GM18498 (cell line): ENCODE measurements around the gene FTCDNL1.

Source experiments
- ATAC-seq: cut with Tn5 transposase; IDR thresholded peaks from one replicate; pipeline ENCODE4 v1.9.1; 2021; ENCODE audit warnings: mild to moderate bottlenecking, moderate library complexity; ENCODE audit not compliant: unreplicated experiment

The FTCDNL1 gene

GRCh38 chr2:199850718-199851500, at the start of gene FTCDNL1:
TSS of gene FTCDNL1 (minus strand) at chr2:199851192. CDS start at chr2:199848962, 2,230 bp downstream.
- ATAC-seq: peak; percentile 97

GRCh38 chr2:199896617-199897016, 45.6 kb upstream of the FTCDNL1 start:
- no peak for ATAC-seq

DNA sequence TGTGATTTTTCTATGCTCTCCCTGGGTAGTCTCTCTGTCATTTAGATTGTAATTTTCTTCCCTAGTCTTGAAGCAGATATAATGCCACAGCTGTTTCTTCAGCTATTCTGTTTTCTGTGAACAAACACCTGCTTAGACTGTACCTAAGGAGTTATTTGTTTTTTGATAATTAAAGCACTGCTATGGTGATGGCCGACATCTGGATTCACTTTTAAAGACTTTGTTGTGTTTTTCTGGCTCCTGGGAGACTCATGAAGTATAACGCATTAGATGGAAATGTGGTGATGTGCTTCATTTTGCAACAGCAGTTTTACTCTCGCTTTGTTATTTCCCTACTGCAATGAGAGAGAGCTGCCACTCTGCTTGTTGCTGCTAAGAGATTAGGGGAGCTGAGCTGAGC, 44.4 kb upstream of the FTCDNL1 start:
- ATAC-seq: no peak

GRCh38 chr2:199883474-199884212, 32.7 kb upstream of the FTCDNL1 start:
- ATAC-seq: no peak

DNA sequence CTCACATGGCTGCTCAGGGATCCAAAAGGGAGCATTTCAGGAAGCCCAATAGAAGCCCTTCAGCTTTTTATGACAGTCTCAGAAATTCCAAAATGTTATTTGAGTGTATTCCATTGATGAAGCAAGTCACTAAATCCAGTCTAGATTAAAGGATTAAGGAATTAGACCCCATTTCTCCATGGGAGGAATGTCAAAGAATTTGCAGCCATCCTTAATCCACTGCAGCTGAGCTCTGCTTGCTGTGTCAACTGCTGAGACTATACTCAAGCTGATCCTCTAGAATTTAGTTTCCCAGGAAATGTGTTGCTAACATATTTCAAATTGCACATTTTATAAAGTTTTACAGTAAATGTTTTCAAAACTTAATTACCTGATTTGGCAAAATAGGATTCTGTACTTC, 31.7 kb upstream of the FTCDNL1 start:
- no peak for ATAC-seq

DNA sequence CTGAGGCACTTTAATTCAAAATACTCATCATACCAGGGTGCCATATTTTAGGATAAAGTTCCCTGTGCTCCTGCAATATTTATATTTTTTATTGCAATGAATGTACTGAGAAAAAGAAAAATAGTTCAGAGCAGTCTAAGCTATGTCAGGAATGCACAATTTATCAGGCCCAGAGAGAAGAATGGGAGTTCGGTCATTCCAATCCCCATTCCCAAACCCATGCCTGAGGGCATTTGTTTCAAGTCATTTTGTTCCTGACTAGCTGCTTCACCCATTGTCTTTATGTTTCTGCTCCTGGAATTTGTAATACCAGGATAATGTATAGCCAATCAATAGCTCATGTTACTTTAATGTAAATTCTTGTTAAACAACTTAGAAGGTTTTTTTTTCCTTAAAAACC, 24.4 kb upstream of the FTCDNL1 start:
- no peak for ATAC-seq

- ATAC-seq: no peak
Observed at GRCh38 chr2:199874209-199874608, 23.2 kb upstream of the FTCDNL1 start.

DNA sequence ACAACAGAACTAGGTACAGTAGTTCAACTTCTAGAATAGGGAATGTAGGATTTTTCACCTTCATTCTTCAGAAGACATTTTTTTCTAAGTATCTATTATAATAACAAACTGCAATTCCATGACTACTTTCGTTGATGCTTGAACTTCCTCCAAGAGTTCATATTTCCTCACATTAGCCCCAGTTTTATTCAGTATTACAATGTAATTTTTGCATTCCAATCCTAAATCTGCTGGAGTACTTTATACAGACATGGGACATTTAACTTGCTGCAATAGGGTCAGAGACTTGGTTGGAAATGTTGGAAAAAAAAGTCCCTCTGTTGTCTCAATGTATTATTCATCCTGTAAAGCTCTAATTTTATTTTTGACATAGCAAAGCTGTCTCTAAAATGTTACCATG, 19.6 kb upstream of the FTCDNL1 start:
- ATAC-seq: no peak

GRCh38 chr2:199869653-199870052, 18.7 kb upstream of the FTCDNL1 start:
- ATAC-seq: no peak

GRCh38 chr2:199869227-199869541, 18.2 kb upstream of the FTCDNL1 start:
- ATAC-seq: no peak

DNA sequence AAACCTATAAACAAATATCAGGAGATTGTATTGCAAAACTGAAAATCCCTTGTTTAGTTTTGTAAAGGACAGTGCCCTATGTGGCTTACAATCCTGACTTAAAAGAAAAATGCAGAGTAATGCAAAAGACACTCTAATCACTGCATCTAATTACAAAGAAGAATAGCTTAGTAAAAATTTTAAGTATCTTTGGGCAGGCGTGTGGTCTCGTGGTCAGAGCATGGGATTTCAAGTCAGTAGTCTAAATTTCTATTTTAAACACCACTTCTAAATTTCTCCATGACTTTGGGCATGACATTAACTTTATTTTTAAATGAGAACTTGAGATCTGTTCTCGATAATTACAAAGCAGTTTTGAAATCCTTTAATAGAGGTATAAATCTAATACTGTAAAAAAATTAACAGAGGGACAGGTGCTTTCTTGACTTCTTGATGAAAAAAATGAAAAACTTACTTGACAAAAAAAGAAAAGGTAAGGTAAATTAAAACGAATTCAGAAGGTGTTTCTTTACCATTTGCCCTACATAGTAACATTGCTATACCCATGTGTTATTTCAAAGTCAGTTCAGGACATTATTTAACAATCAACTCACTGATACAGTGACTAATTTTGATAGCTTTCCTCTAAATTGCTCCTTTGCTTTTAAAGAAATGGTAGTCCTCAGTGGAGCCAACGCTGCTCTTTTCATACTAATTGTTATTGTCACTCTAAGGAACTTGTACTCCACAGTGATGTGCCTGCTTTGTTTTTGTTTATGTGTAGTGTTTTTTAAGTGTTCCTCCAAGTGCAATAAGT, 17.6 kb upstream of the FTCDNL1 start:
- no peak for ATAC-seq

- ATAC-seq: no peak
Observed at GRCh38 chr2:199865905-199866304, 14.9 kb upstream of the FTCDNL1 start.

GRCh38 chr2:199862788-199863187, 11.8 kb upstream of the FTCDNL1 start:
- no peak for ATAC-seq

- ATAC-seq: no peak
Observed at GRCh38 chr2:199861132-199861774, 10.3 kb upstream of the FTCDNL1 start.

DNA sequence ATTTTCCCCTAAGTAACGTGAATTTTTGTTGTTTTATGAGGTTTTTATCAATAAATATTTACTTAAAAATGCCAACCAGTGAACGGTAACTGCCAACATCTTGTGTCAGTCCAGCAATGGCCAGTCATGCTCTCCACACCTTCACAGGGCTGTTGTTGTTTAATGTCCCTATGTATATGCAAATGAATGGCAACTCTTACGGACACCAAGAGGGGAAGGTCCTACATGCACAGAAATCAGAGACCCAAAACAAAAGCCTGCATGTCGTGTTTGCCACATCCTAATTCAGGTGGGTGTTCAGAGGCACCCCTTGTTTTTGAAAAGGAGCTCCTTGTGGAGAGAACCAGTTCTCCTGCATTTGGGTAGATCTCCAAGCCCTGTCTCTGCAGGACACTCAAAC, 4.8 kb upstream of the FTCDNL1 start:
- ATAC-seq: no peak

GRCh38 chr2:199851883-199852282, 891 bp upstream of the FTCDNL1 start:
- ATAC-seq: no peak

DNA sequence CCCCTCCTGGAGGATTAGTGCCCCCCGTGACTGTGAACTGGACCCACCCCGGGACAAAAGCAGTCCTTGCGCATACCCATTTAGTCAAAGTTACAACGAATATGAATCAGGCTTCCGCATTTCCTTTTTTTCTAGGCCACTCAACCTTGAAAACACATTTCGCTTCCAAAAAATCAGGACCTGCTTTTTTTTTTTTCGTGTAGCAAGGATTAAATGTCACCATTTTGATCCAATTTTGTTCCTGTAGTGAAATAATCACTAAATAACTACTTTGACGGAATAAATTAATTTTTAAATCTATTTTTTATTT, 464 bp upstream of the FTCDNL1 start:
- no peak for ATAC-seq

DNA sequence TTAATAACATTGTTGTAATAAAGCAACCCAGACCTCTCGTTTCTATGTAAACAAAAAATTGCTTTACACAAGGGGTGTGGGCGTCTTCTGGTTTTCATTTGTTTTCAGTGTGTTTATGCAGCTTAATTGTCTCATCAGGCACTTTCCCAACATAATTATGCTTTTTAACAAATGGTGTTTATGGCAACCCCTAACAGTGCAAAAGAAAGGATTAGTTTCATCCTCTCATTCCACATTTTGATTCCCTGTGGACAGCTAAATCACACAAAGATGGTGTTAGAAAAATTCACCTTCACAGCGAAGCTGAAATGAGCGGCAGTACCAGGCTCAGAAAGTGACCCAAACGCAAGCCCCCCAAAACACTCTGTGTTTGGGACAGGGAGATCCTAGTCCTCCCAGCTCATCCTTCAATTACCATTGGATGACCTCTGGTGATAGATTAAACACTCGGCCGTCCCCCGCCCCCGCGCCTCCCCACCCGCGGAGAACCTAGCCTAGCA, 724 bp downstream of the FTCDNL1 start:
- no peak for ATAC-seq

GRCh38 chr2:199848389-199849130, 2.4 kb downstream of the FTCDNL1 start:
- ATAC-seq: no peak

GRCh38 chr2:199847181-199847864, 3.7 kb downstream of the FTCDNL1 start:
- ATAC-seq: no peak
